ENCODE measurements around the gene EPSTI1.

EPSTI1 gene

DNA sequence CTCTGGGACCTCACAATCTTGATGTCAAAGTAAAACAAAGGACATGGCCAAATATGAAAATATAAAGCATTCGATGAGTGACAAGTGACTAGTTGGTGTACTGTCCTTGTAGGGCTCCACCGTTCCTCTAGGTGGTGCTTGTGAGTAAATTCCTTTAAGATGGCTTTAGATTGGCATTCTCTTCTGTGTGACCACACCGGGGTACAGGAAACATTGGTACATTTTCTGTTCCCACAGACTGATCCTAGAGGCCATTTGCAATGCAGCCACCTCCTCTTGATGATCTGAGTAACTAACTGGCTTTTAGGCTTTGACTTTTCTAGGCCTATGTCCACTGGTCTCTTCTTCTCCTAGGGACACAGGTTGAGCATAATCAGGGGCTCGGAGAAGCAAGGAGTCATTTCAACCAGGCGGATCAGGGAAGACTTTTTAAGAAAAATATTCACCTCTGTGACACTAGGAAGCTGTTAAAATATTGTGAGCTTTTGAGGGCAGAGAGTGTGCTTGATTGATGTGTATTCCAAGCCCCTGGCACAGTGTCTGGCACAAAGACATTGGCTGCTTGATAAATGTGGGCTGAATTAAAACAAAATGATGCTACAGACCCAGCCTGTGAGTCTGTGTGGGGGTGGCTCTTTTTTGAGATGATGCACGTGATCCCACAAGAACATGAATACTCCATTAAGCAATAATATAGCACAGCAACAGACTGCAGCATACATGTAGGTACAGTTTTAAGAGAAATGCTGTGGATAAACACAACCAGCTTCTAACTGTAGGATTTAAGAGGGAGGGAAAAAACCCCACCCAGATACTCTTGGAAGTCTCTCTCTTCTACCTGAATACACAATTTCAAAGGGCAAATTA, 21.0 kb downstream of the EPSTI1 start:
- peak; percentile 34 for DNase-seq

DNA sequence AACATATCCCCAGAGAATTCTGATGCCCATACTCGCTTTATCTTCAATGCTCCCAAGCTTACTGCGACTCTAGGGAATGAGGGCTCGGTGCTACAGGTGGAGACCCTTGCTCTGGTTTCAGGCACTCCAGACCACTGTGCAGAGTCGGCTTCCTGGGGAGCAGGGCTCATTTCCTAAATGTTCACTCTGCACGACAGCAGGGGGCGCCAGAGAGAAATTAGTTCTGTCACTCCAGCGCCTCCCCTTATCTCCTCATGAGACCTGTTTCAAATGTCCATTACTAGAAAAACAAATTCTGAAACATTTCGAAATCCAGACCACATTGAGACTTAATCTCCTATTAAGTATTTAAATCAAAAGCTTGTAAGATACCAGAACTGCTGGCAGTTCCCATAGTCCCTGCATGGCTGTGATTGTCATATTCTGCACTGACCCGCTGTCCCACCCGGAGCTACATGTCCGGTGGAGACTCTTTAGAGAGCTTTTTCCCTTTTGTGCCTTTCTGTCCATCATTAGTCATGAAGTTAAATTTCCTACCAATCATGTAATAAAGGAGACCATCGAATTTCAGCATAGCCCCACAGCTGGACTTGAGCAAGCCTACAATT, 22.4 kb downstream of the EPSTI1 start:
- peak; percentile 87 for DNase-seq

DNA sequence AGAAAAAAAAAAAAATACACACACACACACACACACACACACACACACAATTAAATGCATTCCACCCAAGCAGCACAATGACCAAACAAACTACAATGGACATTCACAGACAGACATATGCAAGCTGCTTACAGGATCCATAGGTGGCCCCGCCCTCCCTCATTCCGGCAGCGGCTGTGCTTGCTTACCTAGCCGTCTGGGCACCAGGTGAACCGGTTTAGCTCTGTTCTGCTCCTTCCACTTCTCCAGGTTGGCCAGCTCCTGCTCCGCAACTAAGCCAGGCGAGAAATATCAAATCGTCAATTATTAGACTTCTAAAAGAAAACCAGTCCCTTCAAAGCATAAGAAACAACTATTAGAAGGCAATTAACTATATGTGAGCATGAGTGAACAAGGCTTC, 23.1 kb downstream of the EPSTI1 start:
- DNase-seq, result no peak

DNA sequence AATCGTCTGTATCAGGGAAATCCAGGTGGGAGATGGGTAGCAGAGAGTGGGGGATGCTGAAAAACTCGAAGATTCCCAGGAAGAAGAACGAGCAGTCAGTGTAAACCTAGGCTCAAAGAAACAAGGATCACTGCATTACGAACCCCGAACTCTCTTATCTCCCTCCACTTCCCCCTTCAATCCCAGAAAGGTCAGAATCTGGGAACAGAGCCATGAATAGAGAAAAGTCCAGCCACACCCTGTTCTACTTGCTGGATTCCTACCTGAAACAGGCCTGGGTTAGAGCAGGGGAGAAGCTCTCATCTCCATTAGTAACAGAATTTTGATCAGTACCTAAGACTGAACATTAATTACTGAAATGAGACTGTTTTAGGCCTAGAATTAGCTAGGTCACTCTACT, 24.4 kb downstream of the EPSTI1 start:
- no peak for DNase-seq

DNA sequence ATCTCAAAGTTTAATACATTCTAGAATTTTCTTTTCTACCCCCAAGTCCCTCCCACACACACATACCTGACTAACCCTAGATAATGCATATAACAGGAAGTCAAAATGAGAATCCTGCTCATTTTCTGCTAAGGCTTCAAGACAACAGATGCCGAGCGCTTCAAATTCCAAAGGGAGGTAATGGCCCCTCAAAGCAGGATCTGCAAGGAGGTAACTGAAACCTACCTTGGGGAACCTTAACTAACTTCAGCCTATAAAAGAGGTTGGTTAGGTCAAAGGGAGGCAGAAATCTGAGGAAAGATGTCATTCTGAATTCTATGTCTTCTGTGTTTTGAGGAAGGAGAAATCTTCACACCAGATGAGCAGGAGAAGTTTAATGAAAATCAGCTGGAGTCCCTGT, 26.8 kb downstream of the EPSTI1 start:
- no peak for DNase-seq

DNA sequence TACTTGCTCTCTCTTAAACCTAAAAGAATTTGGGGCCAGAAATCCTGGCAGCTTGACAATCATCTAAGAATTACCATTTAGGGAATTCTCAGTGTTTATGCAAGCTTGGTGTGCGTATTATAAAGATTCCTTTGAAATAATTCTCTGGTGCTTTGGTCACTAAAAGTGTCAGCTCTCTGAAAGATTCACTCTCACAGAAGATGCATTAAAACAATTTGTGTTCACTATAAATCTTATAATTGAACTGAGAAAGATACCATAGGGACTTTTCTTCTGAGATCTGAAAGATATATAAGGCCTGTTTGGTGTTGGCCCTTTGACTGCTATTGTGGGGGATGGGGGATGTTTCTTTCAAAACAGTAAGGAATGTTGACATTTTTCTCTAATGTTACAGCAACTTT, 27.3 kb downstream of the EPSTI1 start:
- DNase-seq, result no peak

DNA sequence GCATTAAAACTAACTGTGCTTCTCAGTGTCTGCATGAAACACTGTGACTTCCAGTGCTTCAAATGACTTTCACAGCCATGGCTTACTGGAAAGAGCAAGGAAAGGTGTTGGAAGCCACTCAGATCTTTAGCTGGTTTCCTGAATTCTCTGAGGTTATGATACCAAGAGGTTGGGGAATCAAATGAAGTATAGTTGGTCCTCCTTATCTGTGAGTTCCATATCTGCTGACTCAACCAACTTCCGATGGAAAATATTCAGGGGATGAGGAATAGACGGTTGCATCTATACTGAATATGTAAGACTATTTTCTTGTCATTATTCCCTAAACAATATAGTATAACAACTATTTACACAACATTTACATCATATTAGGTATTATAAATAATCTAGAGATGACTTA, 32.4 kb downstream of the EPSTI1 start:
- no peak for DNase-seq

DNA sequence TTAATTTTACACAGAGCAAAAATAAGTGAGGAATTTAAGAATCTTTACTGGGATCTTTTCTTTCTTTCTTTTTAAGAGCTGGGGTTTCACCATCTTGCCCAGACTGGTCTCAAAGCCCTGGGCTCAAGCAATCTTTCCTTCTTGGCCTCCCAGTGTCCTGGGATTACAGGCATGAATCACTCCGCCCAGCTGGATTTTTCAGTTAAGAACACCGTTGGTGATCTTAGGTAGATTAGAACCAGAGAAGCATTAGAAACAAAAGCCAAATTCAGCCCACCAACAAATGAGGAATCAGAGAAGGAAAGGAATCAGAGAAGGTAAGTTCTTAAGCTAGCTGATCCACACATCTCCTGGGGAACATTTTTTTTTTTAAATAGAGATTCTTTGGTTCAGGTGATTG, 34.2 kb downstream of the EPSTI1 start:
- no peak for DNase-seq

DNA sequence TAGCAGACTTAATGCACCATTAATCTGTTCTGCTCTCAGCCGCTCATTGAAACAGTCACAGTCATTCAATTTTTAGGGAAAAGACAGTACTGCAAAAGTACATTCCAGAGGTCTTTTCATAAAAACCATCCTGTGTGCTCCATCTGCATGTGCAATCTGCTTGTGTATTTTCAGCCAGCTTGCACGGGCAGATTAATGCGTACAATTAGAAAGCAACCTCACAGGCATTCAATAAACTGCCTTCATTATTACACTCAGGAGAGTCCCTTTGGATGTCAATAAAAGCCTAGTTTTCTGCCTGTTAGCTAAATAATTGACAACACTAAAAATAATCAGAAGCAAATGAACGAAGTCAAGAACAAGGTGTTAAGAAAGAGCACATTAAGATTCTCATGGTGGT, 41.9 kb downstream of the EPSTI1 start:
- no peak for DNase-seq

DNA sequence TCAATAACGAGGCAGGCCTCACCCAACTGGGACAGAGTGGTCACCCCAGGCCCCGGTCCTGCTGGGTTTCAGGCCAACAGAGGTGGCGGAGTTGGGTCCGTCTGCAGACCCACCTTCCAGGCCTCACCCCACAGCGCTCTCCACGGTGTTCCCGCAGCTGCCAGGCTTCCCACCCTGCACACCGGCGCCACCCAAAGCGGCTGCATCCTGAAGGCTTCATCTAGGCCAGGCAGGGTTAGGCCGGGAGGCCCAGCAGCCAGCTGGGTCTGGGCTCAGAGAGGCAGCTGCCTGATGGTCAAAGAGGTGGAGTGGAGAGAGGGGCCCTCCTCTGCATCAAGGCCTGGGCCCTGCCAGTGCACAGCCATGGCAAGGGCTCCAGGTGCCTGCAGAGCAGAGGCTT, 44.1 kb downstream of the EPSTI1 start:
- DNase-seq, result no peak

DNA sequence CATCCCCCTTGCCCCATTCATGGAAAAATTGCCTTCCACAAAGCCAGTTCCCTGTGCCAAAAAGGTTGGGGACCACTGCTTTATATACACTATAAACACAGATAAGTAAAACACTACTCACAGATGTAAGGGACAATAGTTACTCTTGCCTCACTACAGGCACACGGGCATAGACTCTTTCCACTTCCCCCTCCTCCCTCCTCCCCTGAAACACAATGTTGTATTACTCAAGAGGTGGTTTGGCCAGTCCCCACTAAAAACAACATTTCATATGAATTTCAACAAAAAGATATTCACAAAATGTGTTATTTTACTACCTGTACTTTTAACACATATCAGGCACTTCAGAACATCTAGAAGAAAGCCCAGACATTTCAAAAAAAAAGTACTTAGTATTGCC, 45.1 kb downstream of the EPSTI1 start:
- no peak for DNase-seq

DNA sequence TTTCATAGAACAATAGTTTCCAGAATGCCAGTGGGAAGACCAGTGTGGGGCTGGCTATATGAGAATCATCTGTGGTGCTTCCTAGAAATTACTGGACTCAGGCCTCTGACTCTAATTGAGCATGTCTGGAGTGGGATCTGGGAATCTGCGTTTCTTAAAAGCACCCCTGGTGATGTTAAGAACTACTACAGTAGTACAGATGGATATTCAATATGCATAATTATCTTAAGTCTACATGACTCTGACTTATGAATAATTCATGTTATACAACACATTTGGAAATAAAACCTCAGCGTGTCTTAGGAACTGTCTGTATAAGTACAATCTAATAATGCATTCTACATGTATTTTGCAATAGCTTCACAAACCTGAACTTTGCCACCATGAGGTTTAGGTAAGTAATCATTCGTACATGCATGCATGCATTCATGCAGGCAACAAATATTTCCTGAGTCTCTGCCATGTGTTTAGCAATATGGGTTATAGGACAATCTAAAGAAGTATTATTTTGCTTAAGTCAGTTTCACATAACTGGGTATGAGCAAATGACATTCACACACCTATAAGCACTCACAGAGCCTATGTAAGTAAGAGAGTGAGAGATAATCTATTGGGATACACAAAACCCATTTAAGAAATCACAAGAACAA, 62.0 kb downstream of the EPSTI1 start:
- no peak for DNase-seq

DNA sequence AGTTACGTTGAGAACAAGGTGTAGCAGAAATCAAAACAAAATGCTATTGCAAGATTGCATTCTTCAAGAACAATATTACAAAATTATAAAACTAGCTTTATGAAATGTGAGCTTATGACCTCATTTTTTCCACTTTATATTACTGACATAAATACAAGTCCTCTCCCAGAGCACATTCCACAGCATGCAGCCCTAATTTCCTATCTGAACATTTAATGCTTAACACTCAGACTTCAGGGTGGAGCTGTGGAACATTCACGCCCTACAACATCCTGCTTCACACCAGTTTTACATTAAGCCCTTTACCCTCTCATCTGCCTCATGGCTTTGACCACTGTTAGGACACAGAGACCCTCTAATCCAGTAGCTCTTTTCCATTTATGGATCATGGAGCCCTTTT, 65.5 kb downstream of the EPSTI1 start:
- no peak for DNase-seq

DNA sequence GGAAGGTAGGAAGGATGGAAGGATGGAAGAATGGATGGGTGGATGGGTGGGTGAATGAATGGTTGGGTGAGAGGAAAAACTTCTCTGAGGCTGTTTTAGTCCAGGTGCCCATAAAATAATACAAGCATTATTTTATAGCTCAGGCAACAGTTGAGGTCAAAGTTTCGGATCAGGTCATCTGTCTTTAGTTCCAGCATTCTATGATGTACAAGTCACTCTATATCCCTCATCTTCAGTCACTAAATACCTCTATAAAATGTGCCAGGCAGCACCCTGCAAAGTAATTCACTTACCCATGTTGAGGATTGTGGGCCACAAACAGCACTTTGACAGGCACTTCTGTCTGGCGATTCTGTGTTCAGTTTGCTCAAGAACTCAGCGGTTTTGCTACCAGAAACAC, 66.0 kb downstream of the EPSTI1 start:
- no peak for DNase-seq

DNA sequence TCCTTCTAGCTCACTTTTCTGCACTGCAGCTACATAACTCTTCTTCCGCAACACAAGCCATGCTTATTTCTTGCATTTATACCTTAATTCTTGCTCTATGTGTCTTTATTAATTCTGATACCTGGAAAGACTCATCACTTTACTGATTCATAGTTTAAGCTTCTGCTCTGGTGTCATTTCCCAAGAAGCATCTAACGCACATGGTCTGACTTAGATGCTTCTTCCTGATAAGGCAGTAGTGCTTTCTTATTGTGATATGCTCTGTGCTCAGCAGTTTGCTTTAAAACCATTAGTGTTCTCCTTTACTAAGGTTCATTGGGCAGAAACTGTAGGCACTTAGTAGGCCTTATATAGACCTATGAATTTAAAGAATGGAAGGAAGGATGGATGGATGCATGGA, 66.4 kb downstream of the EPSTI1 start:
- no peak for DNase-seq

DNA sequence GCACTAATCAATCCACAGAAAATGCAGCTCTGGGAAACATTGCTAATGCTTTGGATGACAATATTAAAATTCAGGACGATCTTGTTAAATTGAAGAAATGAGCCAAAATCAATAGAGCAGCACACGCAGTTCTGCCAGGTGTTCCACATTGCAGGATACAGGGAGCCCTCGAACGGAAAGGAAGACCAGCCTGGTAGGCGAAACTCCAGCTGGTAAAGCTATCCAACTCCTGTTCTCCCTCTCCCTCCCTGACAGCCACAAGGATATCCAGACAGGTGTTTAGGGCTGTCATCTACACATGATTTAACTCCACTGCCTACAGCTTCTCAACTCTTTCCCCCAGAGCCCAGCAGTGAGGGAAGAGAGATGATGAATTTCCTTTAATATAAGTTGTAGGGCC, 67.7 kb downstream of the EPSTI1 start:
- no peak for DNase-seq

DNA sequence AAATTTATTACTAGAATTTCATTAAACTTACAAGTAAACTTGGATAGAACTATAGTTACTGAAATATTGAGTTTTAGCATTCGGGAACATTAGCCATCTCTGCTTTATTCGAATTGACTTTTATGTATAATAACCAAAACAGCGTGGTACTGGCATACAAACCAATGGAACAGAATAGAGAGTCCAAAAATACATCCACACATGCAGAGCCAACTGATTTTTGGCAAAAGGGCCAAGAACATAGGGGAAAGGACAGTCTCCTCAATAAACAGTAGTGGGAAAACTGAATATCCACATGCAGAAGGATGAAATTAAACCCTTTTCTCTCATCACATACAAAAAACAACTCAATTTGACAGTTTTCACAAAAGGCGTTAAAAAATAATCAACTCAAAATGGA, 84.3 kb downstream of the EPSTI1 start:
- no peak for DNase-seq

DNA sequence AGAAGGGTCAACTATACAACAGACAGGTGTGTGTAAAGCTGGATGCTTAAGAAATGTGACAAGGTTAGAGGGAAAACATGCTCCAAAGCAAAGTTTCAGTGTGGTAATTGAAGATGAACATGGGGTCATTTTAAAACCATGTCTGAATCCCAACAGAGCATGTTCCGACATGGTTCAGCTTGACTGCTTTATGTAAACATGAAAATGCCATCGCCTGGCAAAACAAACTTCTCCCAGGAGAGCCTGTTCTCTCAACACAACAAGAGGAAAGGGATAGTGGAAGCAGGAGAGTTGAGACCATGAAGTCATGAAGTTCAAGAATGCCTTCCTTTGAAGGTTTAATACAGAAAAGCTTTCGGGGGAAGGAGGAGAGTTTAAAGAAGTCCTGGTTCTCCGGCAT, 85.8 kb downstream of the EPSTI1 start:
- DNase-seq, result no peak

DNA sequence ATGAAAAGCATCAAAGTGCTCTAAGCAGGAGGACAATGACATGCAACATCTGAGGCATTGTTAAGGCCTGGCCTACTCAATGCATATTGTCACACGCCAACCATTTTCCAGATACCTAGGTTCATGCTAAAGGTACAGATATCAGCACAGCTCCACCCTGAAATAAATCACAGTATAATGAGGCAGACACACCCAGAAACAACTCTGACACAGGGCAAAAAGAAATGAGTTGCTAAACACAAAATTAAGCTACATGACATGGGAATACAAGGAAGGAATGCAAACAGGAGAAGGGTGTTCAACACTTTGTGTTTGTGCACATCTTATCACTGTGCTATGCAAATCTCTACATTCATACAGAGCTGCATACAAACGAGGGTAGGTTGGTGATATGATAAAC, 86.5 kb downstream of the EPSTI1 start:
- no peak for DNase-seq

DNA sequence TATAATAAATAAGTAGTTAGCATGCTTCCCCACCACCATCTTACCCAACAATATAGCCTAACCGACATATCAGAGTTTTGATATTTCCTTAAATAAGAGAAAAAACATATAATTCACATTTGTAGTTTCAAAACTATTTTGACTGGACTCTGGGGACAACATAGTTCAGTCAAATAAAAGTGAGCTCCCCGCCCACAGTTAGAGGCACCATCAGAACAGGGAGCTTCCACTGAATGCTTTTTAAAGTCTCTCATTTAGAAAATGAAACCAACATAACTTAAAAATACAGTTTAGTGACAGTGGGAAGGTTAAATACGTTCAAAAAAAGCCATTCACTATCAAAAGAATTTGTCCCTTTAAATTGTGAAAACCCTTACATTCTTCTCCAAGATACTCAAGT, 92.8 kb downstream of the EPSTI1 start:
- DNase-seq, result no peak

DNA sequence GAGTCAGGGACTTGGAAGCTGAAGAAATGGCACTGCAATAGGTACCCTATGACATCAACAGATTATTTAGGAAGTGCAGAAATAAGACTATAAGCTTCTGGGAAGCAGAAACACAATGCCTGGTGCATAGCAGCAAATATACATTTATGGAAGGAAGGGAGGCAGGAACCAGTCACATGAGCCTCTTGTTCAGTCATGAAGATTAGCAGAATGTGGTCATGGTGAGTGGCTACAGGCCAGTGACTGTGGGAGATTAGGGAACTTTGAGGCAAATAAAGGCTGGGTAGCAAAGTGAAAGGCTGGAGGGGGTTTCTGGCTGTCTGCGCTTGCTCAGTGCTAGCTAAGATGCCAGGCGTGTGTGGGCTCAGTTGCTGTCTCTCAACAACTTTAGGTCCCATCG, 96.3 kb downstream of the EPSTI1 start:
- DNase-seq, result no peak

DNA sequence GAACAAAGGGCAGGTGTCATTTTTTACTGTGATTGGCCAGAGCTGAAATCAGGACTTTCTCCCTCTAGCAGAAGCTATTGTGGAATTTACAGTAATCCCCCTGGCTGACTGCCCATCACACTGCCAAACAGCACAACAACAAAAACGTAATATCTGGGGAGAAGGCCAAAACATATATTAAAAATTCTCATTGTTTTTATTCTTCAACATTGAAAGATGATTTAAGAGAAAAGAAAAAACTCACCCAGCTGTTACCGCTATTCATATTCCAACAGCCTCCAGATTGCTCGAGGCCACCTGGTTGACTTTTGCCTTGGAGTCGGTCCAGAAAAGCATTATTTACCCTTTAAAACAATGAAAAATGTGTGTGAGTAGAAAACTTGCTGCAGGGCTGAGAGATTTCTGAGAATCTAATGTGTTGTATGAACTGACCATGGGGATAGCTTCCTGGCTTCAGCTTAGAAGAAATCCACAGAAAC, 97.2 kb downstream of the EPSTI1 start:
- no peak for DNase-seq

DNA sequence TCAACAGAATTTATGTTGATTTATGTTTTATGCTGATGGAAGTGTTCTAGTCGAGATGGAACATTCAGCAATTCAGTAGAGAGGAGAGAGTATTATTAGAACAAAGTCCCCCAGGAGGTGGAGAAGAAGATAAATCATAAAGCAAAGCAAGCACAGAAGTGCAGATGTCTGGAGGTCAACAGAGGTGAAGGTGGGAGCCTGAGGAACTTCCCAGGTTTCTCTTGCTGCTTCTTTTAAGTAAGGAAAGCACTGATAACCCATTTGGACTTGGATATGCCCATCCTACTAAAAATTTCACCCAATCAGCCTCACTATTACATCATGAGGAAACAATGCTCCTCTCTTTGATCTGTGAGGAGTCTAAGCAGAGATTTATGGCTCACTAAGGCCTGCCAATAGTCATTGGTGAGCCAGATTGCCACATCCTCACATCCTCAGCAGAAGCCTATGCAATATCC, 98.8 kb downstream of the EPSTI1 start:
- no peak for DNase-seq

DNA sequence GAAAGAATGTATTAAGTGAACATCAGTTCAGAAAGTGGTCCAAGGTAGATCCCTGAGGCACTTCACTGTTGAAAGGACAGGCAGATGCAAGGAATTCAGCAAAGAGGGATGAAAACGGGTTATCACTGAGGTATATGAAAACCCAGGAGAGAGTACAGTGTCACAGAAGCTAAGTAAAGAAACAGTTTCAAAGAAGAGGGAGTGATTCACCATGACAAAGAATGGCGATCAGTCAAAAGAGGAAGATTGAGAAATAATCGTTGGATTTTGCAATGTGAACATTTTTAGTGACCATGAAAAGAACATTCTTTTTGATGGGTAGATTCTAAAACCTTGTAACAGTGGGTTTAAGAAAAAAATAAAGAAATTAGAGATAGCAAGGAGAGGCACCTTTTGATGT, 99.3 kb downstream of the EPSTI1 start:
- DNase-seq, result no peak
